Kidney epithelial cell (primary cell): ENCODE results near the gene SYNPO. TPM values are rescaled to one million over a fixed set of nuclear protein-coding genes. Genes with fewer than 3 reads are reported as not detected.

ENCODE experiments used
- DNase-seq: peaks from one replicate; pipeline ENCODE4 v3.0.0-alpha.2; 2010; ENCODE audit warnings: low read depth
- H3K27me3 ChIP-seq: 2 replicates; pipeline ENCODE4 v1.6.0; 2011; ENCODE audit warnings: low read length; ENCODE audit not compliant: control insufficient read depth, insufficient read depth
- H3K36me3 ChIP-seq: 2 replicates; pipeline ENCODE4 v1.5.1; 2011; ENCODE audit warnings: low read length; ENCODE audit not compliant: control insufficient read depth, insufficient read depth
- H3K4me3 ChIP-seq: 2 replicates; pipeline ENCODE4 v1.5.1; 2011; ENCODE audit warnings: low read depth, mild to moderate bottlenecking, control low read depth, low read length
- total RNA-seq: library from RNA; depleted of rRNA; stranded (reverse); fragments of >200 nt; gene quantifications from 2 replicates; pipeline ENCODE4 v1.2.3, GENCODE V29; 2015
- TF ChIP-seq, protein P1 (sequence below): IDR thresholded peaks from 2 replicates; pipeline ENCODE4 v1.5.1; 2011; ENCODE audit warnings: mild to moderate bottlenecking, moderate library complexity, low read length, control low read depth, inconsistent platforms; ENCODE audit not compliant: insufficient read depth, poor library complexity, severe bottlenecking

The SYNPO gene
- total RNA-seq, 1 donor from 2014 or later, result 4.0 TPM

- H3K4me3 ChIP-seq, result no peak overlapping the region
- H3K36me3 ChIP-seq, result no peaks in the 10 kb centered on the region
- TF ChIP-seq, protein P1, sequence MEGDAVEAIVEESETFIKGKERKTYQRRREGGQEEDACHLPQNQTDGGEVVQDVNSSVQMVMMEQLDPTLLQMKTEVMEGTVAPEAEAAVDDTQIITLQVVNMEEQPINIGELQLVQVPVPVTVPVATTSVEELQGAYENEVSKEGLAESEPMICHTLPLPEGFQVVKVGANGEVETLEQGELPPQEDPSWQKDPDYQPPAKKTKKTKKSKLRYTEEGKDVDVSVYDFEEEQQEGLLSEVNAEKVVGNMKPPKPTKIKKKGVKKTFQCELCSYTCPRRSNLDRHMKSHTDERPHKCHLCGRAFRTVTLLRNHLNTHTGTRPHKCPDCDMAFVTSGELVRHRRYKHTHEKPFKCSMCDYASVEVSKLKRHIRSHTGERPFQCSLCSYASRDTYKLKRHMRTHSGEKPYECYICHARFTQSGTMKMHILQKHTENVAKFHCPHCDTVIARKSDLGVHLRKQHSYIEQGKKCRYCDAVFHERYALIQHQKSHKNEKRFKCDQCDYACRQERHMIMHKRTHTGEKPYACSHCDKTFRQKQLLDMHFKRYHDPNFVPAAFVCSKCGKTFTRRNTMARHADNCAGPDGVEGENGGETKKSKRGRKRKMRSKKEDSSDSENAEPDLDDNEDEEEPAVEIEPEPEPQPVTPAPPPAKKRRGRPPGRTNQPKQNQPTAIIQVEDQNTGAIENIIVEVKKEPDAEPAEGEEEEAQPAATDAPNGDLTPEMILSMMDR, result no peak
- peak; percentile 75 for DNase-seq
- H3K27me3 ChIP-seq, result peaks cover 15% of the 10 kb centered on the region
These were observed 21.7 kb upstream of the SYNPO start for GRCh38 chr5:150618588-150619281.

DNA sequence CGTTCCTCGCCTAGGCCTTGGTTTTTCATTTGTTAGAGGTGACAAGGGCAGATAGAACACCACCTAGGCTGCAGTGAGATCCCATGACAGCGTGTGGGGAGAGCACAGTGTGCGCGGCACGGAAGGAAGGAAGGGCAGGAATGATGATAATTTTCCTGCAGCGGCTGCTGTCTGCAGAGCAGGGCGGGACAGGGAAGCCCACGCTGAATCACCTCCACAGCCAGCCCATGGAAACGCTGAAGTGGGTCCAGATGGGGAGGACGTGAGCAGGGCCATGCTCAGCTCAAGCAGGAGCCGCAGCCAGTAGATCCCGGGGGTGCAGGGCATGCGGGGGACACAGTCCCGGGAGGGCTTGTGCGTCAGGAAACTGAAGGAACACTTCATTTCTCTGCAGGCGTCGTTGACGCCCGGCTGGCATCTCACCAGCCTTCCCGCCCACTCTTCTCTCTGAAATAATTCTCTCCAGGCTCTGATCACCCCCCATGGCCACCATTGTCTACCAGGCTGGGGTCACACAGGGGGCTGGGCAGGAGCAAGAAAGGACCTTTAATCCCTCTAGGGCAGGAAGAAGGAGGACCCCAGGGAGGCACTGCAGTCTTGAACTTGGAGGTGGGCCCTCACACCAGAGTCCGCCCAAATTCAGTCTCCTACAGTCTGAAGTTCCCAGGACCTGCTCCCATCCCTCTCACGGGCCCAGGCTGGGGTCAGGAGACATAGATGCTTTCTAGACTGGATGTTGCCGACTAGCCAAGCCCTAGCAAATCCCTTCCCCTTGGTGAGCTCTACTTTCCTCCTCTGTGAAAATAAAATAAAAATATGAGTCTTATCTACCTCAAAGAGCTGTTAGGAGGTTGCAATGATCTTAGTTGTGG lies 20.9 kb upstream of the SYNPO start:
- Histone ChIP-seq H3K4me3 (no peak overlapping the region), H3K27me3 (peaks cover 8% of the 10 kb centered on the region), H3K36me3 (no peaks in the 10 kb centered on the region)
- no peak for DNase-seq
- TF ChIP-seq, protein P1, result no peak

GRCh38 chr5:150621301-150621700 lies 19.2 kb upstream of the SYNPO start:
- peaks cover 8% of the 10 kb centered on the region for H3K27me3 ChIP-seq
- no peaks in the 10 kb centered on the region for H3K36me3 ChIP-seq
- TF ChIP-seq, protein P1, result no peak
- DNase-seq, result no peak
- H3K4me3 ChIP-seq, result no peak overlapping the region

- H3K27me3 ChIP-seq, result peaks cover 8% of the 10 kb centered on the region
- no peak overlapping the region for H3K4me3 ChIP-seq
- no peak for DNase-seq
- TF ChIP-seq, protein P1, result no peak
- no peaks in the 10 kb centered on the region for H3K36me3 ChIP-seq
These were observed 18.3 kb upstream of the SYNPO start for GRCh38 chr5:150622157-150622556.

GRCh38 chr5:150623152-150623877 lies 17.1 kb upstream of the SYNPO start:
- Histone ChIP-seq H3K27me3 (peaks cover 8% of the 10 kb centered on the region), H3K4me3 (no peak overlapping the region), H3K36me3 (no peaks in the 10 kb centered on the region)
- TF ChIP-seq, protein P1, result no peak
- DNase-seq, result no peak
